Activated CD4-positive, alpha-beta memory T cell treated with anti-CD3 and anti-CD28 coated beads for 36 hours (primary cell): ENCODE measurements around the gene TRHDE. TPM values are rescaled to one million over a fixed set of nuclear protein-coding genes. Genes with fewer than 3 reads are reported as not detected.

ENCODE experiments used
- CTCF ChIA-PET: fragments of 350-600 bp; sonication (Branson Sonifier 250); formaldehyde crosslinking; loops from one replicate; lab custom pipeline; 2021; ENCODE audit warnings: antibody characterized with exemption, inconsistent platforms; lab: Charles Lee
- POLR2A ChIA-PET: fragments of 350-600 bp; sonication (Branson Sonifier 250); formaldehyde crosslinking; loops from one replicate; lab custom pipeline; 2021; ENCODE audit warnings: antibody characterized with exemption; lab: Charles Lee
- DNase-seq: peaks from one replicate; pipeline ENCODE4 v3.0.0-alpha.2; 2020
- H3K27ac Mint-ChIP-seq: one replicate; pipeline ENCODE4 v1.8.0; 2021; ENCODE audit warnings: mixed read lengths
- H3K27me3 Mint-ChIP-seq: one replicate; pipeline ENCODE4 v1.8.0; 2021; ENCODE audit warnings: mixed read lengths
- H3K36me3 Mint-ChIP-seq: one replicate; pipeline ENCODE4 v1.8.0; 2021; ENCODE audit warnings: mixed read lengths
- H3K4me1 Mint-ChIP-seq: one replicate; pipeline ENCODE4 v1.8.0; 2021; ENCODE audit warnings: low read depth, mixed read lengths
- H3K4me3 Mint-ChIP-seq: one replicate; pipeline ENCODE4 v1.8.0; 2021; ENCODE audit warnings: mild to moderate bottlenecking, mixed read lengths
- H3K9me3 Mint-ChIP-seq: one replicate; pipeline ENCODE4 v1.8.0; 2021; ENCODE audit warnings: mixed read lengths
- intact Hi-C: fragments of 100-400 bp; cut with micrococcal nuclease; formaldehyde crosslinking; loops from one replicate; pipeline ENCODE4 v1.15.1; 2023
- total RNA-seq, 2 experiments: library from RNA; stranded (reverse); gene quantifications; one replicate each; pipeline ENCODE4 v1.2.3, GENCODE V29; 2021

TRHDE gene
- total RNA-seq, 2 experiments from 2014 or later, result not detected

DNA sequence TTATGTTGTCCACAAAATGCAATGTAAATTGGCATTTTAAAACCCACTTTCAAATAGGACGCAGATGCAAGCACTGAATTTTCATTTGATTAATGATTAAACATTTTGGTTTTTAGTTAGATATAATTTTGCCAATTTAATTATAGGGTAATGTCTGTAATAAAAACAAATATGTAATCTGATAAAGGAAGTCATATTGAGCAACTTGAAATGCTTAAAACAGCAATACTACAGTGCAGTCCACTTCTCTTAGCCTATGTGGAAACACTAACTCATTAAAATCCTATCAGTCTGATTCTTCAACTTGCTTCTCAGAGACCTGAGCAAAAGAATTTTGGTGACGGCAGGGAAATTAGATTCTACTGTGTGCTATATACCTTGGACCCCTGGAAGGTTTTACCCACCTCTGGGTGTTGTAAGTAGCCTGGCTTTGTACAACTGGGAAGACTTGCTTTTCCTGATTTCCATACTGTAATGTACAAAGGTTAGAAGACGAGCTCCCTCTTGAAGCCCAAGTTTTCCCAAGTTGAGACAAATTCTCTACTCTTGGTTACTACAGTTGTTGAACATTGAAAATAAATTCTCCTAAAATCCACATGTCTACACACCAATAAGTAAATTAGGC, 4.1 kb downstream of the TRHDE start:
- intact Hi-C loops, result no loop called here
- POLR2A ChIA-PET, result no interaction called here
- no peaks in the 10 kb centered on the region for H3K9me3 Mint-ChIP-seq
- CTCF ChIA-PET, result no interaction called here
- peaks cover 22% of the 10 kb centered on the region for H3K27me3 Mint-ChIP-seq
- peaks cover 2% of the 10 kb centered on the region for H3K4me1 Mint-ChIP-seq
- H3K36me3 Mint-ChIP-seq, result no peaks in the 10 kb centered on the region
- no peak overlapping the region for H3K27ac Mint-ChIP-seq
- no peak for DNase-seq
- H3K4me3 Mint-ChIP-seq, result no peak overlapping the region

DNA sequence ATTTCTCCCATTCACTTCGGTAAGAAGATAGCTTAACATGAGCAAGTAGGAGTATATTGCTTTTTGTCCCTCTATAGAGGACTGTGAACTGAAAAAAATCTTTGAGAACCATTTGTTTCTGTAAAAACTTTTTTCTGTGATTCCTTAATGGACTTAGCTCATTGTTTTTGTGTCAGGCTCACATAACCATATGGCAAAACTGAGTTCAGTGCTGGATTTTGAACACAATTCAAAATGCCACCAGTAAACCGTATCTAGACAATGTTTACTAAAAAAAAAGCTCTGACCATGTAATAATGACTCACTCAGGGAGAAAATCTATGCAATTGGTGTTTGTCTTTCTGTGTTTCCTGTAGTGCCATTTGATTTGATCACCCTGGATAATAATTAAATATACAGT, 5.2 kb downstream of the TRHDE start:
- peaks cover 15% of the 10 kb centered on the region for H3K27me3 Mint-ChIP-seq
- intact Hi-C loops, result no loop called here
- ChIA-PET POLR2A (no interaction called here), CTCF (no interaction called here)
- H3K4me1 Mint-ChIP-seq, result no peaks in the 10 kb centered on the region
- no peaks in the 10 kb centered on the region for H3K36me3 Mint-ChIP-seq
- DNase-seq, result no peak
- no peaks in the 10 kb centered on the region for H3K9me3 Mint-ChIP-seq
- no peak overlapping the region for H3K4me3 Mint-ChIP-seq
- H3K27ac Mint-ChIP-seq, result no peak overlapping the region

DNA sequence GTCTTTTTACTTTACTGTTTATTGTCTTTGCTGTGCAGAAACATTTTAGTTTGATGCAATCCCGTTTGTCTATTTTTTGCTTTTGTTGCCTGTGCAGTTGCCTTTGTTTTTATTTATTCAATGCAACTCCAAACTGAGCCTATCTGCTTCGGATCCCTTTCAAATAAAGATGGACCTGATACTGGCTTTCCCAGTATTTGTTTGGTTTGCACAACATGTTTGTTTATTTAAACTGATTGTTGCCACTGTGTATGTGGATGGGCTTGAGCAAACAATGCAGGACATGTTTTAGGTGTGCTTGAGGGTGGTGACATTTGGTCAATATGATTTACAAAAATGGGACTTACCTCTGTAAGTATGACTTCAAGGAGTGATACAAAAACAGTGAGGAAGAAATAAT, 6.7 kb downstream of the TRHDE start:
- ChIA-PET POLR2A (no interaction called here), CTCF (no interaction called here)
- no peak for DNase-seq
- Mint-ChIP-seq H3K36me3 (no peaks in the 10 kb centered on the region), H3K4me3 (no peak overlapping the region), H3K9me3 (no peaks in the 10 kb centered on the region), H3K4me1 (no peaks in the 10 kb centered on the region), H3K27ac (no peak overlapping the region), H3K27me3 (peaks cover 9% of the 10 kb centered on the region)
- intact Hi-C loops, result no loop called here

DNA sequence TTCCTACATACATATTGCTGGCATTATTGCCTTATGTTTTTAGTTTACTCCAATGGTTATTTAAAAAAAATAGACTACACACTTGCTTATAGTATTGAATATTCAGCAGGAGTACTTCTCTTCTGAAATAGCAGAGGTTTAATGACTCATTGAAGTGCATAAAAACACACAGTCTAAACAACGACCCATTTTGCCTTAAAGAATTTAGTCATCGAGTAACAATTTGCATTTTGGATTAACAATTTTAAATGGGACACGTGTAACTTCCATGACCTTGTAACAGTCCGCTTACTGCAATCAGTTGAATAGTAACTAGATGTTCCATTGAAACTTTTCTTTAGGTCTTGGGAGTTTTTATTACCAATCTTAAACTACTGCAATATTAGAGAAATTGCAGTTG, 9.0 kb downstream of the TRHDE start:
- Mint-ChIP-seq H3K4me3 (no peak overlapping the region), H3K9me3 (peaks cover 2% of the 10 kb centered on the region), H3K36me3 (no peaks in the 10 kb centered on the region), H3K27me3 (no peaks in the 10 kb centered on the region), H3K4me1 (no peaks in the 10 kb centered on the region), H3K27ac (no peak overlapping the region)
- DNase-seq, result no peak
- CTCF ChIA-PET, result no interaction called here
- POLR2A ChIA-PET, result no interaction called here
- intact Hi-C loops, result no loop called here

DNA sequence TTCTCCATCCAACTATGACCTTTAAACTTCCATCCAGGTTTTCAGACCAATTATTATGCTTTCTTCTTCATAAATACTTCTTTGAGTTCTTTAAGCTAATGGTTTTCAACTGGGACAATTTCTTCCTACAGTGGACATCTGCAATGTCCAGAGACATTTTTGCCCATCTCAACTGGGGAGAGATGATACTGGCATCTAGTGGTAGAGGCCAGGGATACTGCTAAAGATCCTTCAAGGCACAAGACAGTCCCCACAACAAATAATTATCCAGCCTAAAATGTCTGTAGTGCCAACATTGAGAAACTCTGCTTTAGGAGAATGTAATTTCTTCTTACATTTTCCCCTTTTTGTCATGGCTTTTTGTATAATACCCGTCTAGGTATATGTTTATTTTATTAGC, 10.6 kb downstream of the TRHDE start:
- H3K4me3 Mint-ChIP-seq, result no peak overlapping the region
- no peaks in the 10 kb centered on the region for H3K27me3 Mint-ChIP-seq
- no peak for DNase-seq
- intact Hi-C loops, result no loop called here
- H3K4me1 Mint-ChIP-seq, result no peaks in the 10 kb centered on the region
- POLR2A ChIA-PET, result no interaction called here
- H3K9me3 Mint-ChIP-seq, result peaks cover 2% of the 10 kb centered on the region
- H3K27ac Mint-ChIP-seq, result no peak overlapping the region
- H3K36me3 Mint-ChIP-seq, result no peaks in the 10 kb centered on the region
- CTCF ChIA-PET, result no interaction called here

DNA sequence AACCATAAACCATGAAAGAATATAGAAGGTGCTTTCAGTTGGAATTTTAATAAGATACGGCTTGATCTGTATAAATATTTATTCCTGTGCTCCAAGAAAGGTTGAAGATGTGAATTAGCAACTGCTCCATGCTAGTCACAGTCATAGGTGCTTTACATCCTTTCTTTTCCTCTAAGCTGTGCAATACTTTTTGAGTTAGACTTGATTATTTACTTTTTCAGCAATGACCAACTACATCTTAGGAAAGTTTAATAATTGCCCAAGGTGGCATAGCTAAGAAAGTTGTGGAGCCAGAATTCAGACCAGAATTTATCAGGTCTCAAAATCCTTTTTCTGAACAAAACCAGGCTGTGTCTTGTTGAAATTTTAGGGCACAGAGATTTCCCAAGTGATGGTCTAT, 13.7 kb downstream of the TRHDE start:
- no peak overlapping the region for H3K4me3 Mint-ChIP-seq
- H3K36me3 Mint-ChIP-seq, result no peaks in the 10 kb centered on the region
- peaks cover 2% of the 10 kb centered on the region for H3K9me3 Mint-ChIP-seq
- no peaks in the 10 kb centered on the region for H3K4me1 Mint-ChIP-seq
- H3K27ac Mint-ChIP-seq, result no peak overlapping the region
- H3K27me3 Mint-ChIP-seq, result no peaks in the 10 kb centered on the region
- POLR2A ChIA-PET, result no interaction called here
- CTCF ChIA-PET, result no interaction called here
- intact Hi-C loops, result no loop called here
- DNase-seq, result no peak

GRCh38 chr12:72286526-72286925, 14.4 kb downstream of the TRHDE start:
- Mint-ChIP-seq H3K9me3 (peaks cover 2% of the 10 kb centered on the region), H3K4me1 (no peaks in the 10 kb centered on the region), H3K27ac (no peak overlapping the region), H3K4me3 (no peak overlapping the region), H3K36me3 (no peaks in the 10 kb centered on the region), H3K27me3 (no peaks in the 10 kb centered on the region)
- ChIA-PET CTCF (no interaction called here), POLR2A (no interaction called here)
- intact Hi-C loops, result no loop called here
- DNase-seq, result no peak

DNA sequence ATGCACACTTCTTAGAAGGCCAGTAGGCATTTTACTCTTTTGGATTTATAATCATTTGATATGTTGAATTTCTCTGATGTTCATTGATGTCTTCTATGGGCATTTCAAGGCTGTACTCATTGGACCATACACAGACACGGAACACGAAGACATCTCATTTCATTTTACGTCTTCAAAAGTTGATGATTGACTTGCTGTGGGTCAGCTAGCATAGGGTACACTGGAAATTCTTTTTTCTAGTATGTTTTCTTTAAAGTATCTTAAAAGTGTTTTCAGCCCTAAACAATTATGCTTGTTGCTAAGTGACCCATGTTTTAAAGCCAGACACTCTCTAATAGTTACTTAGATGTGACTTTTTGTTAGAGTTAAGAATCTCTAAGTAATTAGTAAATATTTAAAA, 16.3 kb downstream of the TRHDE start:
- H3K4me1 Mint-ChIP-seq, result no peaks in the 10 kb centered on the region
- CTCF ChIA-PET, result no interaction called here
- H3K36me3 Mint-ChIP-seq, result no peaks in the 10 kb centered on the region
- H3K9me3 Mint-ChIP-seq, result peaks cover 2% of the 10 kb centered on the region
- intact Hi-C loops, result no loop called here
- no peak overlapping the region for H3K27ac Mint-ChIP-seq
- POLR2A ChIA-PET, result no interaction called here
- no peak for DNase-seq
- no peaks in the 10 kb centered on the region for H3K27me3 Mint-ChIP-seq
- no peak overlapping the region for H3K4me3 Mint-ChIP-seq

GRCh38 chr12:72288911-72289310, 16.7 kb downstream of the TRHDE start:
- CTCF ChIA-PET, result no interaction called here
- Mint-ChIP-seq H3K27me3 (no peaks in the 10 kb centered on the region), H3K27ac (no peak overlapping the region), H3K36me3 (no peaks in the 10 kb centered on the region), H3K4me3 (no peak overlapping the region), H3K4me1 (no peaks in the 10 kb centered on the region), H3K9me3 (peaks cover 2% of the 10 kb centered on the region)
- POLR2A ChIA-PET, result no interaction called here
- no peak for DNase-seq
- intact Hi-C loops, result no loop called here

DNA sequence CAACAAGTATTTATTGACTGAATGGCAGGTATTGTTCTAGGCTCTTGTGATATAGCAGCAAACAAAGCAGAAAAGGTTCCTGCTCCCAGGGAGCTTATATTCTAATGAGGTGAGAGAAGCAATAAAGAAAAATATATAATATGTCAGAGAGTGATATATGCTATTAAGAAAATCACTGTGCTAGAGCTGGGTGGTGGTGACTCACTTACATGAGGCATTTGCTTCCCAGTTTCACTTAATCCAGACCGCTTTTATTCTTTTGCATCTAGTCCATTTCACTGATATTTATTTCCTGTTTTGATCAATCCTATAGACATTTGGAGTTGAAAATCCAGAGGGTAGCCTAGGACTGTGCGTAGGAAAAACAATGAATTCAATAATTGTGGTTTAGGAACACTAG, 17.5 kb downstream of the TRHDE start:
- no peak overlapping the region for H3K4me3 Mint-ChIP-seq
- no peaks in the 10 kb centered on the region for H3K27me3 Mint-ChIP-seq
- ChIA-PET POLR2A (no interaction called here), CTCF (no interaction called here)
- no peaks in the 10 kb centered on the region for H3K4me1 Mint-ChIP-seq
- no peak for DNase-seq
- intact Hi-C loops, result no loop called here
- H3K36me3 Mint-ChIP-seq, result no peaks in the 10 kb centered on the region
- no peak overlapping the region for H3K27ac Mint-ChIP-seq
- peaks cover 2% of the 10 kb centered on the region for H3K9me3 Mint-ChIP-seq

- ChIA-PET CTCF (no interaction called here), POLR2A (no interaction called here)
- H3K27me3 Mint-ChIP-seq, result no peaks in the 10 kb centered on the region
- intact Hi-C loops, result no loop called here
- H3K9me3 Mint-ChIP-seq, result no peaks in the 10 kb centered on the region
- no peak overlapping the region for H3K27ac Mint-ChIP-seq
- DNase-seq, result no peak
- H3K4me3 Mint-ChIP-seq, result no peak overlapping the region
- H3K36me3 Mint-ChIP-seq, result no peaks in the 10 kb centered on the region
- no peaks in the 10 kb centered on the region for H3K4me1 Mint-ChIP-seq
Measured at GRCh38 chr12:72291175-72291574, 19.0 kb downstream of the TRHDE start.

DNA sequence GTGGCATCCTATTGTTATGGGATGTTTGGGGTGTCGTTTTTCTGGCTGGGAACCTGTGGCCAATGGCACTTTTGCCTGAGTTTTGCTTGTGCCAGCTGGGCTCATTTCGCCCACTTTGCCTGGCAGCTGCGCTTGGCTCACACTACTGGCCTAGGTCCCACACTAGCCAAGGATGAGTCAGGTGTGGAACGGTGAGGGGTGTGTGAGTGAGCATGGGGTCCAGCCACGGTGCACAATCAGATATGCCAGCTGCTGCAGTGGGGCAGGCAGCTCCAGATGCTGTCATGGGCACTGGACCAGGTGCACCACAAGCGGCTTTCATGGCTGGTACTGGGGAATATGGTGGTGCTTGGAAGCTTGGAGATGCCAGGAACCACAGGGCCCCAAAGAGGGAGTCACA, 21.5 kb downstream of the TRHDE start:
- H3K4me1 Mint-ChIP-seq, result no peaks in the 10 kb centered on the region
- H3K36me3 Mint-ChIP-seq, result no peaks in the 10 kb centered on the region
- intact Hi-C loops, result no loop called here
- POLR2A ChIA-PET, result no interaction called here
- H3K27ac Mint-ChIP-seq, result no peak overlapping the region
- no peaks in the 10 kb centered on the region for H3K27me3 Mint-ChIP-seq
- H3K9me3 Mint-ChIP-seq, result no peaks in the 10 kb centered on the region
- CTCF ChIA-PET, result no interaction called here
- no peak overlapping the region for H3K4me3 Mint-ChIP-seq
- no peak for DNase-seq

- Mint-ChIP-seq H3K27ac (no peak overlapping the region), H3K4me3 (no peak overlapping the region), H3K27me3 (no peaks in the 10 kb centered on the region), H3K9me3 (no peaks in the 10 kb centered on the region), H3K4me1 (no peaks in the 10 kb centered on the region), H3K36me3 (no peaks in the 10 kb centered on the region)
- intact Hi-C loops, result no loop called here
- ChIA-PET CTCF (no interaction called here), POLR2A (no interaction called here)
- no peak for DNase-seq
Measured at GRCh38 chr12:72295101-72295500, 22.9 kb downstream of the TRHDE start.
